GM19240 (cell line): ENCODE data around the gene CRYL1.

Experiments used
- DNase-seq: peaks from one replicate; pipeline ENCODE4 v3.0.0; 2011; ENCODE audit warnings: low spot score; ENCODE audit not compliant: insufficient read length

CRYL1 gene

DNA sequence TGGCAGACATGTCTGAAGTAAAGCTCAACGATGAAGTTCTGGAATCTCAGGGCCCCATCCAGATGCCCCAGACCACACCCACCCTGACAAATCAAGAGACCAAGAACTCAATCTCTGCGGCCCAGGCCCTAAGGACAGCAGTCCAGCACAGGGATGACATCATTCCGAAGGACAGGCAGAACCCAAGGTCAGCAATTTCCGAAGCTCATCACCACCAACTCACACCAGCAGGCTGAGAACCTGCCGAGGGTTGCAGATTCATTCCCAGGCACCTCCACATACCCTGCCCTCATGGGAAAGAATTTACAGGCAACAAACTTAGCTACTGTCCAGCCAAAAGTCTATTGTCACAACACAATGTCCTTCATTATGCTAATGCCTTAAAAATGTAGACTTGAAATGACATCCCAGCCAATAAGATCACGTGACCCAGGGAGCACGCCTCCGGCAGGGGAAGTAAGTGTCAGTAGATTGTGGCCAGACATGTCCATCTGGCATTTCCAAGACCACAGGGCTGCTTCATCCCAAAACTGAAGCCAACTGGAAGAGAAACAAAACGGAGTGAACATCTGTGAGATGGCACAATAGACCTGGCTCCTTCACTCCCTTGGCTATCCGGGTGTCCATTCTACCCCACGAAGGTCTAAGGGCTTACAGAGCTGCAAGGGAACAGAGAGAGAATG lies 98.8 kb downstream of the CRYL1 start:
- no peak for DNase-seq

DNA sequence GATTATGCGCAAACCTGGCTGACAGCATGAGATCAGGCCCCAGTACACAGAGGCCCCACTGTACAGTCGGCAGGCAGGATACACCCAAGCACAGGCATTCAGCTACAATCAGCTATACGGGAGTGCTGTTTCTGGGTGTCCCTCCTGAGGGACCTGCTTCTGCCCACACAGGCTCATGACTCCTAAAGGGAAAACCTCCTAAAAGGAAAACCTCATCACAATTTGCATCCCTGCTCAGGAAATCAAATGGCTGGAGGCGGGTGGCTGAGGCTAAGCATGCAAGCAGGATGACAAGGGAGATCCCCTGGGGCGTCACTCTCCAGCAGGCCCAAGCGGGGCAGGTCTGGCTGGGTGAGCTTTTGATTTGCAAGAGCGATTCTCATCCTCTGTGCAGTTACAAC lies 99.8 kb downstream of the CRYL1 start:
- DNase-seq: no peak

- no peak for DNase-seq
These were observed 100.7 kb downstream of the CRYL1 start for GRCh38 chr13:20424949-20425348.

- DNase-seq: no peak
These were observed 101.2 kb downstream of the CRYL1 start for GRCh38 chr13:20424559-20424852.

DNA sequence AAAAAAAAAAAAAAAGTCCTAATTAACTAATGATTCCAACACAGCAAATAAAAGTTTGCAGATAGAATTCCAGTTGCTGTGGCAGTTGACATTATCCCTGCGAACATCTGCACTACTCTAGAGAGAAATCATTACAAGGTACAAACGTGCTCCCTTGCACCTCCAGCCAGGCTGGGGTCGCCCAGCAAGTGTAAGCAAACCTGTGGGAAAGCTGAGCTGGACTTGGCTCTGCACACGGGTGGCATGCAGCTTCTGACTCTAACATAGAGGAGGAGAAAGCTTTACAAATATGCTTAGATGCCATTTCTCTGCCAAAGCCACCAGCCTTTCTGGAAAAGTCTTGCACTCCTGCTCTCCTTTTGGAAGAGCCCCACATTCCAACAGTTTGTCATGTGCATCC lies 103.3 kb downstream of the CRYL1 start:
- no peak for DNase-seq

DNA sequence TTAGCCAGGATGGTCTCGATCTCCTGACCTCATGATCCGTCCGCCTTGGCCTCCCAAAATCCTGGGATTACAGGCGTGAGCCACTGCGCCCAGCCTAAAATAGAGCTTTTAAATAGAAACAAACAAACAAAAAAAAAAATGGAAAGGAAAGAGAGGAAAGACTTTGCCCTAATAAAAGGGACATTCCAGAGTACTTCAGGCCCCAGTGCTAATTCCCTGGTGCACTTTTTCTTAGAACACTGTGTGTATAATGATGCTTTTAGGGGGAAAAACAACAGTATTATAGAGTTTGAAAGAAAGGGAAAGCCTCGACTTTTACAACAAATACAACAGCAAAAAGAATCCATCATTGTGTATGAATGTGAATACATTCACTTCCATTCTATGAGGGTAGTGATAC lies 104.7 kb downstream of the CRYL1 start:
- DNase-seq: no peak

- no peak for DNase-seq
These were observed 106.7 kb downstream of the CRYL1 start for GRCh38 chr13:20418953-20419352.

GRCh38 chr13:20416223-20416745 lies 109.4 kb downstream of the CRYL1 start:
- no peak for DNase-seq

DNA sequence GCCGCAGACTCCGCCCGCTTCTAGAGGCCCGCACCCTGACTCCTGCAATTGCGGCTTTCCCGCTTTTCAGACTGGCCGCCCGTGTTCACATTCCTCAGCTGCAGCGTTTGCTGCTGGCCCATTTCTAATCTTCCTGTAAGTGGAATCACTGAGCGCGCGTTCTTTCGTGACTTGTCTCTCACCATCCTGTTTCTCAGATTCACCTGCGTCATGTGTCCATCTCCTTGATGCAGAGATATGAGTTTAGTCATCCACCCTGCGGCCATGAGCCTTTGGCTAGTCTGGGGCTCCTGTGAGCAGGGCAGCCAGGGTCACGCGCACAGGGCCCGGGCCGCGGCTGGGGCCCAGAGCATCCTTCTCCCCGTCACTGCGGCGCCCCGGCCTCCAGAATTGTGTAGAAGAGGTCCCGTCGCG lies 110.0 kb downstream of the CRYL1 start:
- DNase-seq: no peak

DNA sequence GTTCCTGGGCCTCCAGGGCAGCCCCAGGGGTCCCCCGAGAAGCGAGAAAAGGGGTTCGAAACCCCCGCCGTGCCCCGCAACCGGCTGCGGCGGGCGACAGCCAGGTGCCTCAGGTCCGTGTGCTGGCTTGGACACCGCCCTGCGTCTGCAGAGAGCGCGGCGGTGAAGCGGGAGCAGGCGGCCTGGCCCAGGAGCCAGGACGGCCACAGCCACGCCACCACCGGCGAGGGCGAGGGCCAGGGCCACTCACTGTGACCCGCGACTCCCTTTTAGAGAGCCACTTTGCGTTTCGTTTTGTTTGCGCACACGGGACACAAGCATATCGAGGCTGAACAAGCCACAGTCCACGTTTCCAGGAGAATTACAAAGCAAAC lies 110.4 kb downstream of the CRYL1 start:
- DNase-seq: no peak

DNA sequence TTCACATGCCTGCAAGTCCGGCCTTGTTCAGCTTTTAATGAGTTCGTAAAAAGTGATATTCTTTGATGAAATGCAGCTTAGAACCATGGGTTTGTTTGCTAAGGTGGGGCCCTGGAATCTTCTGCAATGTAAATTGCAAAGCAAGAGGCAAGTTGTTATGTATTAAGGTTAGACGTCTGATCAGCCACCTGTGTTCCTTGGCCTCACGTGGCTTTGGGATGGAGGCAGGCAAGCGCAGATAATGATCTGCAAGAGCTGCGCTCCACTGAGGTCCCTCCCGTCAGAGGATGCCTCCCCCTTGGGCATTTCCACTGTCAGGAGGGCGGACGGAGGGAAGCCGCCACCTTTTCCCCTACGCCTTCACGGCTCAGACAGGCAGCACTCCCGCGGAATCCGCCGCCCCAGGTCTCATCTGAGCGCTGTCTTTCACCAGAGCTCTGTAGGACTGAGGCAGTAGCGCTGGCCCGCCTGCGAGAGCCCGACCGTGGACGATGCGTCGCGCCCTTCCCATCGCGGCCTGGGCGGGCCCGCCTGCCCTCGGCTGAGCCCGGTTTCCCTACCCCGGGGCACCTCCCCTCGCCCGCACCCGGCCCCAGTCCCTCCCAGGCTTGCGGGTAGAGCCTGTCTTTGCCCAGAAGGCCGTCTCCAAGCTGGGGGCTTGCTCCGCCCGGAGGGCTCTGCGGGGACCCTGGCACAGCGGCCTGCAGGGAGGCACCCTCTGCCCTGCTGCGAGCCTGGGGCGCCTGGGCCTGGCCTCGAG lies 110.9 kb downstream of the CRYL1 start:
- no peak for DNase-seq

DNA sequence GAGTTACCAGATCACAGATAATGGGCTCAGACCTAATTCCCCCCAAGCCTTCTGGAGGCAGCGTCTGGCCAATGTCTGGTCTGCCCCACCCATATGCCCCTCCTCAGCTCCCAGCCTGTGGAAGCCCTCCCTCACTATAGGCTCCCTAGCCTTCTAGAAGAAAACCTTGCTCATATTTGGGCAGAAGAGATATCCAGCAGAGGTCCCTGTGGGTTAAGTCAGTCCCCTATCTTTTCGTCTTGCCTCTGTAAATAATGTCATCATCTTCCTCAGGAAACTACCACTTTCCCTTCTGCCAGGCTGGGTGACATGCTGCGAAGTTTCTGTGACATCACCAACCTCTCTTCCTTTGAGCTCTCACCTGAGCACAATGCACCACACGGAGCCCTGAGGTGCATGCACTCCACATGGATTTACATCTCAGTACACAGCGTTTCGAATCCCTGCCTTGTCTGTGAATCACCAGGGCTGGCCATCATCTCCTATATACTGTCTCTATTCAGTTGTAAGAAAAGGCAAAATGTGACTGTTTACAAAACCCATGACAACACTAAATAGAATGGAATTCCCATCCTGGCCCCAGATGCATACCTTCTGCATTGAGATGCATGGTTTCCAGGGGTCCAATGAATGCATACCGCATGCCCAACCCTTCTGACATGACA lies 112.8 kb downstream of the CRYL1 start:
- DNase-seq: no peak

DNA sequence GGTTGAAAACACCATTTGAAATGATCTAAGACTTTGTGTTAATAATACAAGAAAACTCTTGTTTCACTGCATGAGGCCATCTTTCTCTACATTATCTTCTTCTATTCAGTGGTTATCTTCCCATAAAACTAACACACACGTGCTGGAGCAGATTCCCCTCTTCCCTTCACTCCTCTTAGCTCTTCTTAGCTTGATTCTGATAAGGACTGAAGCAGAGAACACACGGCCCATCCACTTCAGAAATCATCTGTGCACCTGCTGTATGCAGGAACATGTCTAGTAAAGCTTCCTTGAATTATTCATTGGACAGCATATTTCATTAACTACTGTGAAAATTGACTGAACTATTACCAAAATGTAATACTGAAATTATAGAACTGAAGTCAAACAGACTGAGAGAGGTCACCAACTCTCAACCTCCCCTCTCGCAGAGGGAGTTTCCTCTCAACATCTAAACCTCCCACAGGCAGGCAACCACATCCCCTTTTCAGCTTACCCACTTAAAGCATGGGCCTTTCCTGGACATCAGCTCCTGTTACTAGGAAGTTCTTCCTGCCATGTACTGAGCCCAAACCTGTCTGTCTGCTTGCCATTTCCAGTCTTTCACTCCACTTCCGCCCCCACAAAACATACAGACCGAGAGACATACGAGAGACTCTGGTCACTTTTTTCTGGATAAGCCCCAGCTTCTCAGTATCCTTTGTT lies 113.9 kb downstream of the CRYL1 start:
- peak; percentile 64 for DNase-seq

DNA sequence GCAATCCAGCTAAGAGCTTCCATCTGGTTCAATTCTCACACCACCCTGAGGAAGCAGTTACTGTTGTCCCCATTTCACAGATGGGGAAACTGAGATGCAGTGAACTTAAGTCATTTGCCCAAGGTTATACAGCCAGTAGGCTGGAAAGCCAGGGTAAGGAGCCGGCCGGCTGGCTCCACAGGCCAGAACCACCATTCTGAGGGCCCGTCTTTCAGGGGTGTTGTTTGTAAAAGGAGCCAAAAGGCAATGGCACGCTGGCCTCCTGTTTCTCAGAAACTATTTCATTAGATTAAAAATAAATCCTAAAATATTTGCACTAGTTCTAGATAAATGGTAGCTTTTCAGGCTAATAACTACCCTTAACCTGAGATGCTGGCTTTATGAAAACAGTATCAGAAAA lies 114.9 kb downstream of the CRYL1 start:
- no peak for DNase-seq

GRCh38 chr13:20408181-20408580 lies 117.5 kb downstream of the CRYL1 start:
- no peak for DNase-seq

DNA sequence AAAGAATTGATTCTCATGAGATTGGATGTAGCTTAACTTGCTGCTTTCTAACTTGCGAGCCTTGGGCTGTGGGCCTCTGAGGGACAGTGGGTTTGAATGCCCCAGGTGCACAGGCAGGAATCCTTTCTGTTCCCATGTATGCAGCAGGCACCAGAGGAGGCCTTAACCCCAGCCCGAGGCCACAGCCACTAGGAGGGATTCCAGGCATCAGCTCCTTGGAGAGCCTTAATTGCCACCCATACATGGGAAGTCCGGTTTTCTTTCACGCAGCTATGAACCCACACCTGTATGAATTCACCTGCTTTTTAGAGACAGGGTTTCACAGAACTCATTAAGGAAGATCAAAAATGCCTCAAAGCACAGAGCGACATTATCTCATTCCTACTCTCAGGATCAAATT lies 117.9 kb downstream of the CRYL1 start:
- DNase-seq: no peak

DNA sequence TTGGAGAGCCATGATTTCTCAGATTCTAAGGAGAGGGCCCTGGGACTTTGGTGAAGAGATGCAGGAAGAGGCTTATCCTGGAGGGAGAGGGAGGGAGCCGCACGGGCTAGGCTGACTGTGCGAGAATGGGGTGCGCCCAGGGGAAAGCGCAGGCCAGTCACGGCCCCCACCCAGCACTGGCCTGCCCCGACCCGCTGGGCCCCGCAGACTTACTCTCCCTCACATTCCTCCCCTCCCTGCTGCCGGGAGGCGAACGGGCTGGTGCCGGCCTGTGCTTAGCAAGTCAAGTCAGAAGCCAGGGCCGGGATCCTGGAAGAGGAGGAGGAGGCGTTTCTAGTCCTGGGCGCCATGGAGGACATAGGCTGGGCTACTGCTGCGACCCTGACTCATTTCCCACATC lies 120.0 kb downstream of the CRYL1 start:
- DNase-seq: no peak

GRCh38 chr13:20404488-20405222 lies 121.0 kb downstream of the CRYL1 start:
- DNase-seq: no peak

DNA sequence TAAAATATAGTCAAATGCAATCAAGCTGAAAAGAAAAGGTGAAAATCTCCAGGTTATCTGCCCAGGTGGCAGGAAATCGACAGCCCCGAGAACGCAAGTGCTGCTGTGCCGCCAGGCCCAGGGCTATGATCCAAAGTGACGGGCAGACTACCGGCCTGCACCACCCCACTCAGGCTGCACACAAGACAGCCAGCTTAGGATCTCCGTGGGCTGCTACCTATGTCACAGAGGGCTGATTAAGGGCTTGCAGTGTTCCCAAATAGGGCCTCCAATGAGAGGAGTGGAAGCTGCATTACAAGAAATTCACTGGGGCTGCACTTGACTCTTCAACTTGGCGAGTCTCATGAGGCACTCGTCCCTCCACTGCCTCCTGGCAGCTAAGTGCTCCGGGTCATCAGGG lies 121.8 kb downstream of the CRYL1 start:
- no peak for DNase-seq

- no peak for DNase-seq
These were observed 122.8 kb downstream of the CRYL1 start for GRCh38 chr13:20402881-20403280.
